GM12878 (cell line): Measurements from ENCODE around the gene FDX2. TPM values are rescaled to one million over a fixed set of nuclear protein-coding genes. Genes with fewer than 3 reads are reported as not detected.

Experiments used
- ATAC-seq: fragments of 200-7000 bp; cut with Tn5 transposase; 3 replicates; pipeline ENCODE4 v1.9.1; 2020; ENCODE audit warnings: mild to moderate bottlenecking, moderate library complexity
- BruUV-seq: library from RNA; stranded (reverse); fragments of 400-500 nt; replicated peaks from 2 replicates; lab custom pipeline; 2021; lab: Mats Ljungman, UMichigan
- CTCF ChIA-PET: fragments of 300-600 bp; sonication (Branson Sonifier 250); formaldehyde crosslinking; extraction: SDS; loops from one replicate; lab custom pipeline; 2021; ENCODE audit warnings: inconsistent platforms; lab: Yijun Ruan, JAX
- POLR2A ChIA-PET: fragments of 350-600 bp; formaldehyde crosslinking; extraction: SDS; loops from one replicate; lab custom pipeline; 2021; ENCODE audit warnings: inconsistent platforms; lab: Charles Lee
- RAD21 ChIA-PET: fragments of 300-600 bp; sonication (Branson Sonifier 250); formaldehyde crosslinking; loops from one replicate; lab custom pipeline; 2023; ENCODE audit warnings: antibody characterized with exemption; ENCODE audit not compliant: unreplicated experiment; lab: Charles Lee
- SMC1A ChIA-PET: fragments of 300-600 bp; sonication (Branson Sonifier 250); formaldehyde crosslinking; loops from one replicate; lab custom pipeline; 2023; ENCODE audit not compliant: unreplicated experiment, uncharacterized antibody; lab: Charles Lee
- DNase-seq: peaks from one replicate; pipeline ENCODE4 v3.0.0-alpha.2; 2011; ENCODE audit warnings: low read depth, low spot score
- FAIRE-seq: peaks from 3 replicates; lab custom pipeline; 2011; peaks lifted over from hg19 to GRCh38; lab: Jason Lieb, UNC
- H2AFZ ChIP-seq: 2 replicates; pipeline ENCODE4 v1.6.0; 2011; ENCODE audit warnings: low read depth, low read length, control low read depth; ENCODE audit not compliant: control insufficient read depth
- H3K27ac ChIP-seq: 2 replicates; pipeline ENCODE4 v1.5.1; 2011; ENCODE audit warnings: control low read depth; ENCODE audit not compliant: control insufficient read depth, insufficient read depth
- H3K27me3 ChIP-seq, 2 experiments: replicated peaks in 1 of 2; 2 replicates each; pipeline versions ENCODE4 v1.6.0 to v1.6.1; 2011; ENCODE audit warnings: low read length in 1 of 2; ENCODE audit not compliant: control insufficient read depth in 2 of 2, insufficient read depth in 2 of 2
- H3K36me3 ChIP-seq, 2 experiments: 2 replicates each; pipeline ENCODE4 v1.5.1; 2011; ENCODE audit warnings: low read length in 1 of 2; ENCODE audit not compliant: control insufficient read depth in 2 of 2, insufficient read depth in 2 of 2
- H3K4me1 ChIP-seq: 2 replicates; pipeline ENCODE4 v1.6.1; 2011; ENCODE audit warnings: mild to moderate bottlenecking, low read length, moderate library complexity, mixed read lengths; ENCODE audit not compliant: control insufficient read depth, insufficient read depth
- H3K4me2 ChIP-seq: 2 replicates; pipeline ENCODE4 v1.6.0; 2011; ENCODE audit warnings: control low read depth; ENCODE audit not compliant: control insufficient read depth, insufficient read depth
- H3K4me3 ChIP-seq: fragments of 200-600 bp; sonication (generic); 2 replicates; pipeline ENCODE4 v1.5.1; 2016
- H3K79me2 ChIP-seq: 2 replicates; pipeline ENCODE4 v1.6.0; 2011; ENCODE audit warnings: low read length; ENCODE audit not compliant: control insufficient read depth, insufficient read depth
- H3K9ac ChIP-seq: 2 replicates; pipeline ENCODE4 v1.8.0; 2011; ENCODE audit warnings: low read length, control low read depth, mixed read lengths; ENCODE audit not compliant: control insufficient read depth, insufficient read depth
- H3K9me3 ChIP-seq: replicated peaks from 3 replicates; pipeline ENCODE4 v1.5.1; 2011; ENCODE audit warnings: mild to moderate bottlenecking, low read length; ENCODE audit not compliant: control insufficient read depth, insufficient read depth
- H4K20me1 ChIP-seq: 2 replicates; pipeline ENCODE4 v1.6.0; 2011; ENCODE audit not compliant: control insufficient read depth, insufficient read depth
- ATF7 ChIP-seq: fragments of 450-650 bp; IDR thresholded peaks from 2 replicates; pipeline ENCODE4 v1.6.1; 2016; ENCODE audit warnings: low read depth, mild to moderate bottlenecking
- CBX3 ChIP-seq: fragments of 200-600 bp; sonication (generic); IDR thresholded peaks from 2 replicates; pipeline ENCODE4 v1.6.1; 2016; ENCODE audit warnings: low read depth, borderline replicate concordance
- CHD4 ChIP-seq: fragments of 200-600 bp; sonication (generic); IDR thresholded peaks from 2 replicates; pipeline ENCODE4 v1.6.1; 2016; ENCODE audit warnings: mild to moderate bottlenecking
- CREM ChIP-seq: IDR thresholded peaks from 2 replicates; pipeline ENCODE4 v1.6.1; 2014; ENCODE audit warnings: antibody characterized with exemption, low read depth
- ETV6 ChIP-seq, 2 experiments: fragments of 450-650 bp in 1 of 2; IDR thresholded peaks in 1 of 2; conservative IDR thresholded peaks in 1 of 2; 2 replicates each; pipeline ENCODE4 v1.6.1; 2014; ENCODE audit warnings: antibody characterized with exemption in 1 of 2, borderline replicate concordance in 1 of 2, low read depth in 1 of 2, mild to moderate bottlenecking in 1 of 2, moderate library complexity in 1 of 2
- FOXK2 ChIP-seq: fragments of 450-650 bp; IDR thresholded peaks from 2 replicates; pipeline ENCODE4 v1.6.1; 2017; ENCODE audit warnings: mild to moderate bottlenecking, moderate library complexity
- HDAC6 ChIP-seq: fragments of 200-600 bp; sonication (generic); IDR thresholded peaks from one replicate; pipeline ENCODE4 v1.8.0; 2017; ENCODE audit warnings: antibody characterized with exemption; ENCODE audit not compliant: unreplicated experiment
- IRF4 ChIP-seq: IDR thresholded peaks from 2 replicates; pipeline ENCODE4 v1.6.1; 2011; ENCODE audit warnings: low read depth, low read length
- MTA2 ChIP-seq: fragments of 450-650 bp; IDR thresholded peaks from 2 replicates; pipeline ENCODE4 v1.6.1; 2016; ENCODE audit warnings: low read depth, mild to moderate bottlenecking, moderate library complexity
- MTA3 ChIP-seq: IDR thresholded peaks from 2 replicates; pipeline ENCODE4 v1.6.1; 2012; ENCODE audit warnings: low read length, inconsistent platforms, borderline replicate concordance
- MXI1 ChIP-seq: fragments of 150-350 bp; IDR thresholded peaks from 2 replicates; pipeline ENCODE4 v1.6.1; 2011; ENCODE audit warnings: low read depth, mild to moderate bottlenecking, inconsistent platforms, low read length, improper control_type of control experiment
- PML ChIP-seq: IDR thresholded peaks from 2 replicates; pipeline ENCODE4 v1.6.1; 2012; ENCODE audit warnings: low read length, inconsistent platforms
- SIX5 ChIP-seq: IDR thresholded peaks from 2 replicates; pipeline ENCODE4 v1.6.1; 2011; ENCODE audit warnings: mild to moderate bottlenecking, low read depth, low read length, moderate library complexity; ENCODE audit not compliant: severe bottlenecking
- SMC3 ChIP-seq: IDR thresholded peaks from 2 replicates; pipeline ENCODE4 v1.6.1; 2011; ENCODE audit warnings: low read length, improper control_type of control experiment, borderline replicate concordance
- SP1 ChIP-seq: IDR thresholded peaks from one replicate; pipeline ENCODE4 v1.6.1; 2011; ENCODE audit warnings: low read depth, low read length
- SPI1 ChIP-seq: IDR thresholded peaks from 2 replicates; pipeline ENCODE4 v1.6.1; 2011; ENCODE audit warnings: low read depth, mild to moderate bottlenecking, low read length, moderate library complexity, borderline replicate concordance; ENCODE audit not compliant: insufficient read depth
- TAF1 ChIP-seq: IDR thresholded peaks from 2 replicates; pipeline ENCODE4 v1.6.1; 2011; ENCODE audit warnings: mild to moderate bottlenecking, low read depth, low read length, borderline replicate concordance
- YY1 ChIP-seq: IDR thresholded peaks from 2 replicates; pipeline ENCODE4 v1.6.1; 2011; ENCODE audit warnings: low read depth, mild to moderate bottlenecking, low read length
- ZNF622 ChIP-seq: fragments of 450-650 bp; IDR thresholded peaks from 2 replicates; pipeline ENCODE4 v1.6.1; 2017; ENCODE audit warnings: mild to moderate bottlenecking, inconsistent platforms
- WGBS: methylation state at CpG from one replicate; pipeline ENCODE4 v1.1.6; 2016; ENCODE audit warnings: low lambda C conversion rate; ENCODE audit not compliant: insufficient replicate concordance, insufficient coverage; ENCODE audit errors: missing lambda C conversion rate; 5-methylcytosine and 5-hydroxymethylcytosine counted together
- in situ Hi-C: fragments of 300-500 bp; cut with MboI; formaldehyde crosslinking; loops from 9 replicates; pipeline ENCODE4 v1.14.3; 2018; ENCODE audit warnings: mixed read lengths
- intact Hi-C: fragments of 100-400 bp; cut with micrococcal nuclease; formaldehyde crosslinking; loops from one replicate; pipeline ENCODE4 v1.14.2; 2022; ENCODE audit not compliant: unreplicated experiment
- polyA plus RNA-seq, 11 experiments: library from polyadenylated mRNA; depleted of rRNA in 4 of 11; unstranded in 6 of 11; stranded (reverse) in 5 of 11; fragments of >200 nt; fragmentation: Nextera tagmentation in 4 of 11; fragmentation: Illumina TruSeq in 1 of 11; extraction: Ambion mirVana in 4 of 11; extraction: Trizol in 1 of 11; gene quantifications; 1 replicate in 1 of 11; 2 replicates in 10 of 11; pipeline versions ENCODE4 v1.2.1 to v1.2.3, GENCODE V29; 2011 to 2016; ENCODE audit warnings: inconsistent platforms in 2 of 11, missing spikeins in 2 of 11, low read depth in 1 of 11
- total RNA-seq, 4 experiments: library from RNA; depleted of rRNA in 3 of 4; stranded (reverse); fragments of >200 nt in 3 of 4; fragmentation: Illumina TruSeq in 1 of 4; extraction: Trizol in 1 of 4; gene quantifications; 2 replicates each; pipeline versions ENCODE4 v1.2.1 to v1.2.3, GENCODE V29; 2013 to 2021
- TF ChIP-seq, protein P1 (sequence below): IDR thresholded peaks from 2 replicates; pipeline ENCODE4 v1.6.1; 2012; ENCODE audit warnings: low read depth, low read length, improper control_type of control experiment
- TF ChIP-seq, protein P2 (sequence below): fragments of 450-650 bp; formaldehyde crosslinking; IDR thresholded peaks from 2 replicates; pipeline ENCODE4 v1.4.0; 2022; ENCODE audit warnings: mild to moderate bottlenecking, moderate library complexity
- TF ChIP-seq, protein P3 (sequence below): IDR thresholded peaks from 2 replicates; pipeline ENCODE4 v1.6.1; 2011; ENCODE audit warnings: borderline replicate concordance, low read depth, mild to moderate bottlenecking, moderate library complexity, low read length; ENCODE audit not compliant: insufficient read depth, poor library complexity, severe bottlenecking

FDX2 gene
- total and polyA plus RNA-seq, 10 of the 15 experiments (the other 5 are each of a cell fraction or from before 2014, with no cell fraction given), result 1.4 to 50.4 (median 24.7) TPM

DNA sequence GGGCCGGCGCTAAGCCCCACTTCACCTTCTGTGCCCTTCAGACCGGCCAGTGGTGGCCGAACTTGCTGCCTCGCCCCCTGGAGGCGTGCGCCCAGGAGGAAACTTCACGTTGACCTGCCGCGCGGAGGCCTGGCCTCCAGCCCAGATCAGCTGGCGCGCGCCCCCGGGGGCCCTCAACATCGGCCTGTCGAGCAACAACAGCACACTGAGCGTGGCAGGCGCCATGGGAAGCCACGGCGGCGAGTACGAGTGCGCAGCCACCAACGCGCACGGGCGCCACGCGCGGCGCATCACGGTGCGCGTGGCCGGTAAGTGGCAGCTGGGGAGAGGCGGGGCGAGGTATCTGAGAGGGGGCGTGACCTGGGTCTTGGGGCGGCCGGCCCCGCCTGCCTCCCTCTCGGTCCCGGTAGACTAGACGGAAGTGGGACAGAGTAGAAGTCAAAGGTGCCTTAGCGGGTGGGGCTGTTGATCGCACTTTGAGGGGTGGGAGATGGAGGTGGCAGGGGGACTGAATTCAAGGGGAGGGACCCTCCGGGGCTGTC is 20.4 kb downstream of the FDX2 start:
- Histone ChIP-seq H3K4me1 (peaks cover 31% of the 10 kb centered on the region), H3K27me3 (peaks cover 3 to 14% of the 10 kb centered on the region in 2 experiments), H3K4me3 (peak overlapping the region; percentile 52; the same call in 1 of the 2 replicates), H3K9ac (peak overlapping the region; percentile 18; the same call in 1 of the 2 replicates), H3K9me3 (no peaks in the 10 kb centered on the region; the same call in 2 of the 3 replicates), H2AFZ (peak overlapping the region; percentile 76), H4K20me1 (no peaks in the 10 kb centered on the region), H3K27ac (no peak overlapping the region), H3K4me2 (peak overlapping the region; percentile 76), H3K36me3 (no peaks in the 10 kb centered on the region; a peak in 1 of 4 replicates), H3K79me2 (no peaks in the 10 kb centered on the region)
- no peak for DNase-seq
- FAIRE-seq, result no peak
- 5% methylated on average over 48 of the region's 48 CpGs for WGBS
- peak; percentile 68 for ATAC-seq
- in situ Hi-C loops (no loop called here), intact Hi-C loops (no loop called here)
- no TSS peak for BruUV-seq
- ChIA-PET RAD21 (no interaction called here), CTCF (interaction anchor here (0.8 kb wide), 1 partner anchor 365 kb away, joined by 3 read pairs; no protein-coding TSS in a partner anchor), POLR2A (interaction anchor here (0.6 to 1.6 kb wide), 2 partner anchors 15 to 209 kb away, joined by 4 read pairs; no protein-coding TSS in a partner anchor), SMC1A (no interaction called here)
- TF ChIP-seq MTA3, result no peak
- no peak for TF ChIP-seq SP1
- TF ChIP-seq, protein P1, sequence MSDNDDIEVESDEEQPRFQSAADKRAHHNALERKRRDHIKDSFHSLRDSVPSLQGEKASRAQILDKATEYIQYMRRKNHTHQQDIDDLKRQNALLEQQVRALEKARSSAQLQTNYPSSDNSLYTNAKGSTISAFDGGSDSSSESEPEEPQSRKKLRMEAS, result peak; percentile 76
- TF ChIP-seq CBX3, result no peak
- no peak for TF ChIP-seq SMC3
- no peak for TF ChIP-seq TAF1
- no peak for TF ChIP-seq HDAC6
- TF ChIP-seq SIX5, result no peak
- no peak for TF ChIP-seq ZNF622
- TF ChIP-seq MXI1, result peak; percentile 73
- TF ChIP-seq MTA2, result peak; percentile 35; the same call in 1 of the 2 replicates
- TF ChIP-seq, protein P2, sequence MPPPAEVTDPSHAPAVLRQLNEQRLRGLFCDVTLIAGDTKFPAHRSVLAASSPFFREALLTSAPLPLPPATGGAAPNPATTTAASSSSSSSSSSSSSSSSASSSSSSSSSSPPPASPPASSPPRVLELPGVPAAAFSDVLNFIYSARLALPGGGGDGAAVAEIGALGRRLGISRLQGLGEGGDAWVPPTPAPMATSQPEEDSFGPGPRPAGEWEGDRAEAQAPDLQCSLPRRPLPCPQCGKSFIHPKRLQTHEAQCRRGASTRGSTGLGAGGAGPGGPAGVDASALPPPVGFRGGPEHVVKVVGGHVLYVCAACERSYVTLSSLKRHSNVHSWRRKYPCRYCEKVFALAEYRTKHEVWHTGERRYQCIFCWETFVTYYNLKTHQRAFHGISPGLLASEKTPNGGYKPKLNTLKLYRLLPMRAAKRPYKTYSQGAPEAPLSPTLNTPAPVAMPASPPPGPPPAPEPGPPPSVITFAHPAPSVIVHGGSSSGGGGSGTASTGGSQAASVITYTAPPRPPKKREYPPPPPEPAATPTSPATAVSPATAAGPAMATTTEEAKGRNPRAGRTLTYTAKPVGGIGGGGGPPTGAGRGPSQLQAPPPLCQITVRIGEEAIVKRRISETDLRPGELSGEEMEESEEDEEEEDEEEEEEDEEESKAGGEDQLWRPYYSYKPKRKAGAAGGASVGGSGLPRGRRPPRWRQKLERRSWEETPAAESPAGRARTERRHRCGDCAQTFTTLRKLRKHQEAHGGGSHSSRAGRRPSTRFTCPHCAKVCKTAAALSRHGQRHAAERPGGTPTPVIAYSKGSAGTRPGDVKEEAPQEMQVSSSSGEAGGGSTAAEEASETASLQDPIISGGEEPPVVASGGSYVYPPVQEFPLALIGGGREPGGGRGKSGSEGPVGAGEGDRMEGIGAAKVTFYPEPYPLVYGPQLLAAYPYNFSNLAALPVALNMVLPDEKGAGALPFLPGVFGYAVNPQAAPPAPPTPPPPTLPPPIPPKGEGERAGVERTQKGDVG (CRISPR knock-in tag), result no peak
- no peak for TF ChIP-seq CREM
- TF ChIP-seq, protein P3, sequence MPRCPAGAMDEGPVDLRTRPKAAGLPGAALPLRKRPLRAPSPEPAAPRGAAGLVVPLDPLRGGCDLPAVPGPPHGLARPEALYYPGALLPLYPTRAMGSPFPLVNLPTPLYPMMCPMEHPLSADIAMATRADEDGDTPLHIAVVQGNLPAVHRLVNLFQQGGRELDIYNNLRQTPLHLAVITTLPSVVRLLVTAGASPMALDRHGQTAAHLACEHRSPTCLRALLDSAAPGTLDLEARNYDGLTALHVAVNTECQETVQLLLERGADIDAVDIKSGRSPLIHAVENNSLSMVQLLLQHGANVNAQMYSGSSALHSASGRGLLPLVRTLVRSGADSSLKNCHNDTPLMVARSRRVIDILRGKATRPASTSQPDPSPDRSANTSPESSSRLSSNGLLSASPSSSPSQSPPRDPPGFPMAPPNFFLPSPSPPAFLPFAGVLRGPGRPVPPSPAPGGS, result no peak
- TF ChIP-seq SPI1, result peak; percentile 43; the same call in 1 of the 2 replicates
- TF ChIP-seq FOXK2, result no peak
- TF ChIP-seq YY1, result peak; percentile 44; the same call in 1 of the 2 replicates
- TF ChIP-seq CHD4, result no peak
- TF ChIP-seq ATF7, result no peak
- TF ChIP-seq PML, result no peak
- no peak for TF ChIP-seq IRF4
- no peak for TF ChIP-seq ETV6 (conservative IDR thresholded peaks at IDR 0.05 in 1 of 2, IDR thresholded peaks at IDR 0.05 in 1 of 2; ENCODE audit: borderline replicate concordance in 1 of 2, low read depth in 1 of 2)
